K562 (cell line): ENCODE measurements around the gene CISD3. TPM values are rescaled to one million over a fixed set of nuclear protein-coding genes. Genes with fewer than 3 reads are reported as not detected.

Source experiments
- ATAC-seq: fragments of 200-7000 bp; cut with Tn5 transposase; 3 replicates; pipeline ENCODE4 v1.9.1; 2020; ENCODE audit warnings: moderate library complexity
- BruUV-seq: library from RNA; stranded (reverse); fragments of 400-500 nt; replicated peaks from 2 replicates; lab custom pipeline; 2021; lab: Mats Ljungman, UMichigan
- CTCF ChIA-PET: fragments of 300-600 bp; formaldehyde crosslinking; extraction: SDS; loops from one replicate; lab custom pipeline; 2021; ENCODE audit warnings: low intra/inter-chr PET ratio; lab: Yijun Ruan, JAX
- POLR2A ChIA-PET: fragments of 300-600, 350-650 bp; sonication (Branson Sonifier 250); formaldehyde crosslinking; extraction: SDS; loops from one replicate; lab custom pipeline; 2021; ENCODE audit warnings: antibody characterized with exemption, inconsistent platforms; lab: Yijun Ruan, JAX
- DNase-seq, 4 experiments: peaks; one replicate each; pipeline versions ENCODE4 v3.0.0 to v3.0.0-alpha.2; 2011 to 2018; ENCODE audit warnings: low spot score in 3 of 4, mixed read lengths in 3 of 4; ENCODE audit errors: extremely low read depth in 1 of 4
- FAIRE-seq: peaks from 2 replicates; lab custom pipeline; 2011; peaks lifted over from hg19 to GRCh38; lab: Jason Lieb, UNC
- H2AFZ ChIP-seq: 2 replicates; pipeline ENCODE4 v1.6.0; 2011; ENCODE audit warnings: low read depth, low read length, control low read depth, inconsistent platforms
- H3K27ac ChIP-seq: fragments of 200-600 bp; 3 replicates; pipeline ENCODE4 v1.8.0; 2011; ENCODE audit warnings: low read depth, mild to moderate bottlenecking, control low read depth, inconsistent platforms, low read length, moderate library complexity, mixed read lengths; ENCODE audit errors: extremely low read depth
- H3K27me3 ChIP-seq, 2 experiments: fragments of 300-600 bp in 1 of 2; 2 replicates in 1 of 2; 3 replicates in 1 of 2; pipeline versions ENCODE4 v1.6.0 to v1.8.0; 2011; ENCODE audit warnings: inconsistent platforms in 2 of 2, low read length in 2 of 2, mild to moderate bottlenecking in 1 of 2, mixed read lengths in 1 of 2, moderate library complexity in 1 of 2; ENCODE audit not compliant: control insufficient read depth in 2 of 2, insufficient read depth in 2 of 2
- H3K36me3 ChIP-seq: fragments of 300-600 bp; 3 replicates; pipeline ENCODE4 v1.8.0; 2011; ENCODE audit warnings: mild to moderate bottlenecking, low read length, inconsistent platforms; ENCODE audit not compliant: control insufficient read depth, insufficient read depth
- H3K4me1 ChIP-seq, 2 experiments: fragments of 200-600 bp in 1 of 2; replicated peaks in 1 of 2; 2 replicates in 1 of 2; 3 replicates in 1 of 2; pipeline versions ENCODE4 v1.5.1 to v1.8.0; 2011; ENCODE audit warnings: inconsistent platforms in 2 of 2, low read length in 2 of 2, mild to moderate bottlenecking in 1 of 2, mixed read lengths in 1 of 2, moderate library complexity in 1 of 2; ENCODE audit not compliant: control insufficient read depth in 2 of 2, insufficient read depth in 2 of 2
- H3K4me2 ChIP-seq: 2 replicates; pipeline ENCODE4 v1.6.1; 2011; ENCODE audit warnings: low read length, control low read depth, inconsistent platforms, mixed read lengths; ENCODE audit not compliant: insufficient read depth
- H3K4me3 ChIP-seq: fragments of 200-600 bp; sonication (generic), shearing (Covaris generic); 2 replicates; pipeline ENCODE4 v1.5.1; 2016; ENCODE audit warnings: control low read depth, inconsistent platforms
- H3K79me2 ChIP-seq: fragments of 200-600 bp; 3 replicates; pipeline ENCODE4 v1.8.0; 2011; ENCODE audit warnings: low read length, inconsistent platforms; ENCODE audit not compliant: control insufficient read depth, insufficient read depth
- H3K9ac ChIP-seq, 2 experiments: 2 replicates each; pipeline versions ENCODE4 v1.6.0 to v1.6.1; 2011; ENCODE audit warnings: low read depth in 2 of 2, low read length in 2 of 2, control low read depth in 1 of 2, inconsistent platforms in 1 of 2, mild to moderate bottlenecking in 1 of 2, mixed read lengths in 1 of 2; ENCODE audit not compliant: insufficient read depth in 1 of 2
- H3K9me1 ChIP-seq: one replicate; pipeline ENCODE4 v1.6.0; 2011; ENCODE audit warnings: inconsistent platforms, mild to moderate bottlenecking, low read length, moderate library complexity; ENCODE audit not compliant: control insufficient read depth, insufficient read depth
- H3K9me3 ChIP-seq: replicated peaks from 2 replicates; pipeline ENCODE4 v1.5.1; 2011; ENCODE audit warnings: low read depth, low read length, inconsistent platforms; ENCODE audit not compliant: control insufficient read depth, insufficient read depth
- H4K20me1 ChIP-seq: replicated peaks from 2 replicates; pipeline ENCODE4 v1.6.1; 2011; ENCODE audit warnings: low read length, inconsistent platforms, mixed read lengths; ENCODE audit not compliant: control insufficient read depth, insufficient read depth
- ARID1B ChIP-seq: fragments of 450-650 bp; IDR thresholded peaks from 2 replicates; pipeline ENCODE4 v1.6.1; 2016; ENCODE audit warnings: antibody characterized with exemption, mild to moderate bottlenecking, inconsistent platforms
- ARID2 ChIP-seq: fragments of 450-650 bp; IDR thresholded peaks from 2 replicates; pipeline ENCODE4 v1.6.1; 2017; ENCODE audit warnings: antibody characterized with exemption, mild to moderate bottlenecking
- MYBL2 ChIP-seq, 2 experiments: fragments of 450-650 bp in 1 of 2; sonication (generic) in 1 of 2; formaldehyde crosslinking in 1 of 2; IDR thresholded peaks; 2 replicates each; pipeline versions ENCODE4 v1.6.1 to v1.8.1; 2017 to 2022; ENCODE audit warnings: borderline replicate concordance in 1 of 2, inconsistent platforms in 1 of 2, low read depth in 1 of 2, mild to moderate bottlenecking in 1 of 2, missing genetic modification reagents in 1 of 2, moderate library complexity in 1 of 2
- POLR3G ChIP-seq: IDR thresholded peaks from 2 replicates; pipeline ENCODE4 v1.6.1; 2011; ENCODE audit not compliant: insufficient read length, insufficient replicate concordance; ENCODE audit errors: extremely low read depth
- RBFOX2 ChIP-seq: fragments of 200-400 bp; formaldehyde crosslinking; IDR thresholded peaks from 2 replicates; pipeline ENCODE4 v1.6.1; 2017; ENCODE audit warnings: low read depth, mild to moderate bottlenecking, low read length, moderate library complexity
- YY1 ChIP-seq, 3 experiments: IDR thresholded peaks; 2 replicates each; pipeline ENCODE4 v1.6.1; 2011; ENCODE audit warnings: low read length in 2 of 3, mild to moderate bottlenecking in 2 of 3, moderate library complexity in 2 of 3, borderline replicate concordance in 1 of 3, control low read depth in 1 of 3, low read depth in 1 of 3; ENCODE audit not compliant: insufficient read depth in 3 of 3, insufficient replicate concordance in 2 of 3, control insufficient read depth in 1 of 3, insufficient read length in 1 of 3; ENCODE audit errors: extremely low read depth in 1 of 3
- WGBS: fragments of 100-300 bp; shearing (Covaris generic); methylation state at CpG from one replicate; pipeline ENCODE4 v1.1.6; 2016; ENCODE audit warnings: low coverage, mixed read lengths; ENCODE audit not compliant: insufficient coverage; ENCODE audit errors: missing lambda C conversion rate; 5-methylcytosine and 5-hydroxymethylcytosine counted together
- in situ Hi-C: fragments of 300-500 bp; cut with MboI; formaldehyde crosslinking; loops from 4 replicates; pipeline ENCODE4 v1.15.0; 2018; ENCODE audit warnings: inconsistent platforms, mixed read lengths
- intact Hi-C: fragments of 100-400 bp; cut with micrococcal nuclease; formaldehyde crosslinking; loops from 2 replicates; pipeline ENCODE4 v1.14.2; 2022
- polyA plus RNA-seq, 8 experiments: library from polyadenylated mRNA; depleted of rRNA in 4 of 8; stranded (reverse) in 5 of 8; unstranded in 3 of 8; fragments of >200 nt; fragmentation: Nextera tagmentation in 2 of 8; fragmentation: Illumina TruSeq in 1 of 8; extraction: Ambion mirVana in 2 of 8; extraction: Trizol in 1 of 8; gene quantifications; 2 replicates each; pipeline versions ENCODE4 v1.2.1 to v1.2.3, GENCODE V29; 2011 to 2014; ENCODE audit warnings: inconsistent platforms in 1 of 8, missing spikeins in 1 of 8
- total RNA-seq, 7 experiments: library from RNA; depleted of rRNA in 6 of 7; stranded (reverse); fragments of >200 nt in 6 of 7; fragmentation: Illumina TruSeq in 2 of 7; extraction: Trizol in 2 of 7; gene quantifications; 2 replicates each; pipeline versions ENCODE4 v1.2.1 to v1.2.3, GENCODE V29; 2011 to 2021; ENCODE audit warnings: low replicate concordance in 1 of 7
- TF ChIP-seq, protein P1 (sequence below): fragments of 200-800 bp; sonication (Bioruptor generic); IDR thresholded peaks from 2 replicates; pipeline ENCODE4 v1.6.1; 2017; ENCODE audit warnings: missing genetic modification characterization, missing compliant biosample characterization
- TF ChIP-seq, protein P2 (sequence below), 3 experiments: fragments of 200-800 bp in 1 of 3; sonication (Bioruptor generic) in 1 of 3; sonication (generic) in 1 of 3; formaldehyde crosslinking in 1 of 3; IDR thresholded peaks; 2 replicates each; pipeline versions ENCODE4 v1.6.1 to v1.8.0; 2016 to 2022; ENCODE audit warnings: mild to moderate bottlenecking in 2 of 3, missing compliant biosample characterization in 2 of 3, missing genetic modification characterization in 2 of 3, missing genetic modification reagents in 1 of 3

CISD3 gene
- total and polyA plus RNA-seq, 9 of the 15 experiments (the other 6 are each of a cell fraction or from before 2014, with no cell fraction given) = 5.0 to 60.7 (median 15.7) TPM

DNA sequence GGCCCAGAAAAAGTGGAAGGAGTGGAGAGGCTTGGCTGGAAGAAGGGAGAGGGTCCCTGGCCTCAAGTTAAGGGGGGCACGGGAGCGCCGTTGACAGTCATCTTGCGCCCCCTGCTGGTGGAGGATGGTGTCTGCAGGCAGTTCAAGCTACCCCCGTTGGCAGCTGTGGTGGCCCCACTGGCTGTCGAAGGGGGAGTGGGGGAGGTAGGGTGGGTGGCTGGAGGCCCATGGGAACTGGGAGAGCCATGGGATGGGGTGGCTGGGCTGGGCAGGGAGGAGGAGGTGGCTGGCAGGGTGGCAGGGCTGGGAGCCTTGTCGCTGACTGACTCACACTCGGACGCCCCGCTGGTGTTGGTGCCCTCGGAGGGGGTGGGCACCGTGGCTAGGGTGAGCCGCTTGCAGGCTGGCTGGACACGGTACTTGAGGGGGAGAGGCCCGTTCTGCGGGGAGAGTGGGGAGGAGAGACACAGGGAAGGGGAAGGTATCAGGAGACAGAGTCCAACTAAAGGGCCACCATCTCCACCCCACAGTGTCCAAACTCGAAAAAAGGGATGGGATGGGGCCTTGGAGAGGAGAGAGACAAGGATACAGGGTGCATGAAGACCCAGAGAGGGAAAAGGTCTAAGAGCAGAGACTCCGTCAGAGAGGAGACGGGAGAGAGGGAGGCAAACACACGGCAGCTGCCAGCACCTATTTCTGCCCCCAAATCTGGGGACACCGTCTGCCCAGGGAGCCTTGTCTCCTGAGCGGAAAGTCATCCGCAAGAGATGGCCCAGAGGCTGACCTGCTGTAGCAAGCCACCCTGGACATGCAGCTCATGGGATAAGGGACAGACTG lies 5.2 kb downstream of the CISD3 start:
- DNase-seq (peak; percentile 72 to 82 (median 80)), ATAC-seq (peak; percentile 58), FAIRE-seq (no peak)
- Histone ChIP-seq H3K9me3 (no peaks in the 10 kb centered on the region), H3K27ac (no peak overlapping the region), H3K9me1 (peaks cover 5% of the 10 kb centered on the region), H3K79me2 (peaks cover 23% of the 10 kb centered on the region), H3K27me3 (no peaks in the 10 kb centered on the region), H3K4me1 (peaks cover 21 to 57% of the 10 kb centered on the region in 2 experiments; a peak in 4 of 5 replicates), H3K36me3 (peaks cover 78% of the 10 kb centered on the region; the same call in 2 of the 3 replicates), H3K9ac (peak overlapping the region in 1 of 2 experiments; percentile 83; a peak in 2 of 4 replicates), H2AFZ (no peak overlapping the region), H4K20me1 (0 out of 2 replicates have a peak, but pooled peaks cover 3% of the 10 kb centered on the region), H3K4me2 (no peak overlapping the region), H3K4me3 (no peak overlapping the region)
- no TSS peak for BruUV-seq
- CTCF ChIA-PET = interaction anchor here (1.4 to 3.0 kb wide), 3 partner anchors 59 to 417 kb away, joined by 5 to 25 read pairs (median 6); no protein-coding TSS in a partner anchor
- 37% methylated on average over 17 of the region's 23 CpGs for WGBS
- intact Hi-C loops (loop anchor here (1.0 kb wide), 1 partner anchor 58 kb away; no protein-coding TSS in a partner anchor), in situ Hi-C loops (no loop called here)
- POLR2A ChIA-PET = interaction anchor here (0.5 to 1.0 kb wide), 3 partner anchors 12 to 136 kb away, joined by 3 read pairs; no protein-coding TSS in a partner anchor
- no peak for TF ChIP-seq MYBL2 (IDR thresholded peaks at IDR 0.05; ENCODE audit: low read depth)
- TF ChIP-seq MYBL2 (CRISPR knock-in tag; IDR thresholded peaks at IDR 0.05; ENCODE audit: borderline replicate concordance) = no peak
- peak; percentile 89 for TF ChIP-seq ARID2
- TF ChIP-seq ARID1B = 0 out of 2 replicates have a peak, but pooled peaks have one; percentile 8
- TF ChIP-seq, protein P1, sequence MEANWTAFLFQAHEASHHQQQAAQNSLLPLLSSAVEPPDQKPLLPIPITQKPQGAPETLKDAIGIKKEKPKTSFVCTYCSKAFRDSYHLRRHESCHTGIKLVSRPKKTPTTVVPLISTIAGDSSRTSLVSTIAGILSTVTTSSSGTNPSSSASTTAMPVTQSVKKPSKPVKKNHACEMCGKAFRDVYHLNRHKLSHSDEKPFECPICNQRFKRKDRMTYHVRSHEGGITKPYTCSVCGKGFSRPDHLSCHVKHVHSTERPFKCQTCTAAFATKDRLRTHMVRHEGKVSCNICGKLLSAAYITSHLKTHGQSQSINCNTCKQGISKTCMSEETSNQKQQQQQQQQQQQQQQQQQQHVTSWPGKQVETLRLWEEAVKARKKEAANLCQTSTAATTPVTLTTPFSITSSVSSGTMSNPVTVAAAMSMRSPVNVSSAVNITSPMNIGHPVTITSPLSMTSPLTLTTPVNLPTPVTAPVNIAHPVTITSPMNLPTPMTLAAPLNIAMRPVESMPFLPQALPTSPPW (CRISPR knock-in tag) = peak; percentile 73
- TF ChIP-seq YY1 (IDR thresholded peaks at IDR 0.05; ENCODE audit: borderline replicate concordance in 1 of 3, control insufficient read depth in 1 of 3, extremely low read depth in 1 of 3, insufficient read depth in 3 of 3, insufficient read length in 1 of 3, insufficient replicate concordance in 2 of 3, low read depth in 1 of 3, low read length in 2 of 3) = no peak
- TF ChIP-seq, protein P2, sequence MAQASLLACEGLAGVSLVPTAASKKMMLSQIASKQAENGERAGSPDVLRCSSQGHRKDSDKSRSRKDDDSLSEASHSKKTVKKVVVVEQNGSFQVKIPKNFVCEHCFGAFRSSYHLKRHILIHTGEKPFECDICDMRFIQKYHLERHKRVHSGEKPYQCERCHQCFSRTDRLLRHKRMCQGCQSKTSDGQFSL (CRISPR knock-in tag; IDR thresholded peaks at IDR 0.05) = 0 out of 2 replicates have a peak, but pooled peaks have one; percentile 28
- TF ChIP-seq, protein P2 (tag; IDR thresholded peaks at IDR 0.05) = no peak
- TF ChIP-seq POLR3G = no peak
- peak; percentile 53 for TF ChIP-seq RBFOX2
